Calu3 (cell line): ENCODE data around the gene ZNF3. TPM values are rescaled to one million over a fixed set of nuclear protein-coding genes. Genes with fewer than 3 reads are reported as not detected.
A peak's percentile ranks its signal among the peaks of the same experiment; 100 is the strongest.

Source experiments
- BruUV-seq: library from RNA; stranded (reverse); fragments of 400-500 nt; replicated peaks from 2 replicates; lab custom pipeline; 2021; lab: Mats Ljungman, UMichigan
- CTCF ChIA-PET: fragments of 300-600 bp; sonication (Branson Sonifier 250); formaldehyde crosslinking; loops from one replicate; lab custom pipeline; 2022; ENCODE audit warnings: antibody characterized with exemption; lab: Charles Lee
- DNase-seq: peaks from one replicate; pipeline ENCODE4 v3.0.0; 2022
- H3K27ac Mint-ChIP-seq: one replicate; pipeline ENCODE4 v1.8.0; 2022; ENCODE audit warnings: mixed read lengths; ENCODE audit not compliant: unreplicated experiment
- H3K27me3 Mint-ChIP-seq: one replicate; pipeline ENCODE4 v1.8.0; 2022; ENCODE audit warnings: mixed read lengths; ENCODE audit not compliant: unreplicated experiment
- H3K36me3 Mint-ChIP-seq: one replicate; pipeline ENCODE4 v1.8.0; 2022; ENCODE audit warnings: mild to moderate bottlenecking, moderate library complexity, mixed read lengths; ENCODE audit not compliant: insufficient read depth, unreplicated experiment
- H3K4me1 Mint-ChIP-seq: one replicate; pipeline ENCODE4 v1.8.0; 2022; ENCODE audit warnings: mild to moderate bottlenecking, low read depth, mixed read lengths; ENCODE audit not compliant: unreplicated experiment
- H3K4me3 Mint-ChIP-seq: one replicate; pipeline ENCODE4 v1.8.0; 2022; ENCODE audit warnings: mild to moderate bottlenecking, low read depth, moderate library complexity, mixed read lengths; ENCODE audit not compliant: unreplicated experiment
- H3K9me3 Mint-ChIP-seq: one replicate; pipeline ENCODE4 v1.8.0; 2022; ENCODE audit warnings: low read depth, mixed read lengths; ENCODE audit not compliant: unreplicated experiment
- CTCF ChIP-seq: fragments of 200-600 bp; IDR thresholded peaks from one replicate; pipeline ENCODE4 v1.8.0; 2022; ENCODE audit warnings: antibody characterized with exemption; ENCODE audit not compliant: unreplicated experiment
- intact Hi-C: fragments of 100-400 bp; cut with micrococcal nuclease; formaldehyde crosslinking; loops from one replicate; pipeline ENCODE4 v1.10.0; 2022; ENCODE audit not compliant: unreplicated experiment
- total RNA-seq: library from RNA; stranded (reverse); gene quantifications from 2 replicates; pipeline ENCODE4 v1.2.3, GENCODE V29; 2022

ZNF3 gene
- total RNA-seq, 1 experiment from 2014 or later, result 26.7 TPM

- H3K4me3 Mint-ChIP-seq, result no peak overlapping the region
- H3K27me3 Mint-ChIP-seq, result no peaks in the 10 kb centered on the region
- peaks cover 8% of the 10 kb centered on the region for H3K4me1 Mint-ChIP-seq
- H3K9me3 Mint-ChIP-seq, result no peaks in the 10 kb centered on the region
- no peak overlapping the region for H3K27ac Mint-ChIP-seq
- no peak for DNase-seq
- intact Hi-C loops, result no loop called here
- BruUV-seq, result no TSS peak
- peaks cover 35% of the 10 kb centered on the region for H3K36me3 Mint-ChIP-seq
- CTCF ChIA-PET, result no interaction called here
- TF ChIP-seq CTCF, result no peak
These were observed 43.0 kb upstream of the ZNF3 start for GRCh38 chr7:100124301-100125230.

GRCh38 chr7:100122568-100122967 lies 41.0 kb upstream of the ZNF3 start:
- no TSS peak for BruUV-seq
- H3K27ac Mint-ChIP-seq, result no peak overlapping the region
- H3K4me1 Mint-ChIP-seq, result peaks cover 8% of the 10 kb centered on the region
- no peak overlapping the region for H3K4me3 Mint-ChIP-seq
- TF ChIP-seq CTCF, result no peak
- H3K36me3 Mint-ChIP-seq, result peaks cover 43% of the 10 kb centered on the region
- CTCF ChIA-PET, result no interaction called here
- no peaks in the 10 kb centered on the region for H3K9me3 Mint-ChIP-seq
- no peaks in the 10 kb centered on the region for H3K27me3 Mint-ChIP-seq
- DNase-seq, result no peak
- intact Hi-C loops, result no loop called here

- CTCF ChIA-PET, result no interaction called here
- intact Hi-C loops, result no loop called here
These were observed 40.5 kb upstream of the ZNF3 start for GRCh38 chr7:100122067-100122466.

GRCh38 chr7:100120733-100121036 lies 39.2 kb upstream of the ZNF3 start:
- CTCF ChIA-PET, result no interaction called here
- H3K36me3 Mint-ChIP-seq, result peaks cover 24% of the 10 kb centered on the region
- TF ChIP-seq CTCF, result no peak

More at GRCh38 chr7:100122067-100122466, 40.5 kb upstream of the ZNF3 start:
- Mint-ChIP-seq H3K9me3 (no peaks in the 10 kb centered on the region), H3K27me3 (no peaks in the 10 kb centered on the region), H3K27ac (no peak overlapping the region), H3K4me3 (no peak overlapping the region), H3K4me1 (peaks cover 8% of the 10 kb centered on the region), H3K36me3 (peaks cover 38% of the 10 kb centered on the region)
- no peak for TF ChIP-seq CTCF
- BruUV-seq, result no TSS peak
- no peak for DNase-seq

More at GRCh38 chr7:100120733-100121036, 39.2 kb upstream of the ZNF3 start:
- no TSS peak for BruUV-seq
- H3K9me3 Mint-ChIP-seq, result no peaks in the 10 kb centered on the region
- intact Hi-C loops, result no loop called here
- no peak overlapping the region for H3K27ac Mint-ChIP-seq
- peaks cover 8% of the 10 kb centered on the region for H3K4me1 Mint-ChIP-seq
- H3K4me3 Mint-ChIP-seq, result peak overlapping the region; percentile 96
- H3K27me3 Mint-ChIP-seq, result no peaks in the 10 kb centered on the region
- DNase-seq, result no peak
